A549 treated with Mapracorat at 1 μM for 4 hours (cell line): ENCODE measurements around the gene TMEM270. TPM values are rescaled to one million over a fixed set of nuclear protein-coding genes. Genes with fewer than 3 reads are reported as not detected.

ENCODE experiments used
- total RNA-seq: library from RNA; stranded (reverse); fragments of 200-300 nt; extraction: Qiagen RNA extraction; gene quantifications from 5 replicates; pipeline ENCODE4 v1.2.3, GENCODE V29; 2022

The TMEM270 gene
- 0.16 to 0.40 TPM (median 0.22 TPM) in 3 of 5 replicates, not detected in the others for total RNA-seq

GRCh38 chr7:73860859-73861258, at the start of gene TMEM270:
Gene TMEM270 (plus strand): TSS chr7:73861159. CDS start chr7:73861195, 36 bp downstream.

GRCh38 chr7:73830681-73831583, 30.0 kb upstream of the TMEM270 start, which contains the start of gene CLDN4:
Gene CLDN4 (plus strand): TSS chr7:73830996. CDS start chr7:73831202, 206 bp downstream.

GRCh38 chr7:73842067-73842976, 18.6 kb upstream of the TMEM270 start, which contains the start of gene METTL27:
Gene METTL27 (minus strand): TSS chr7:73842516. CDS start chr7:73842140, 376 bp downstream.

Other genes starting within 250 kb of the TMEM270 start
- 0.61 to 1.6 TPM (median 0.95 TPM) in 5 replicates for gene MLXIPL, start 236.6 kb upstream of the TMEM270 start, total RNA-seq
- gene VPS37D, start 193.3 kb upstream of the TMEM270 start, total RNA-seq = 3.3 to 6.4 TPM (median 5.5 TPM) in 5 replicates
- 7.6 to 10.1 TPM (median 9.8 TPM) in 5 replicates for gene DNAJC30, start 177.7 kb upstream of the TMEM270 start, total RNA-seq
- gene BUD23, start 177.6 kb upstream of the TMEM270 start, total RNA-seq = 127 to 156 TPM (median 131 TPM) in 5 replicates
- gene STX1A, start 141.5 kb upstream of the TMEM270 start, total RNA-seq = 69.1 to 86.4 TPM (median 73.5 TPM) in 5 replicates
- 21.2 to 29.3 TPM (median 24.5 TPM) in 5 replicates for gene ABHD11, start 122.4 kb upstream of the TMEM270 start, total RNA-seq
- 1.7 to 3.9 TPM (median 3.5 TPM) in 5 replicates for gene CLDN3, start 90.9 kb upstream of the TMEM270 start, total RNA-seq
- gene CLDN4, start 30.2 kb upstream of the TMEM270 start, total RNA-seq = 3.1 to 6.1 TPM (median 3.9 TPM) in 5 replicates
- 6.3 to 12.0 TPM (median 10.8 TPM) in 5 replicates for gene METTL27, start 18.6 kb upstream of the TMEM270 start, total RNA-seq
- gene ELN, start 167.0 kb downstream of the TMEM270 start, total RNA-seq = 0.05 to 0.10 TPM (median 0.06 TPM) in 3 of 5 replicates, not detected in the others
- gene LIMK1, start 222.6 kb downstream of the TMEM270 start, total RNA-seq = 27.2 to 33.3 TPM (median 31.9 TPM) in 5 replicates